ENCODE data around the gene PAX7. TPM values are rescaled to one million over a fixed set of nuclear protein-coding genes. Genes with fewer than 3 reads are reported as not detected.

The PAX7 gene
- total RNA-seq, 3 donors from 2014 or later (not counting 1 experiment from before 2014, with no cell fraction given) = not detected

GRCh38 chr1:18661404-18662285 lies 31.0 kb downstream of the PAX7 start:
- DNase-seq (no peak), ATAC-seq (no peak)
- intact Hi-C loops (cut with micrococcal nuclease) = no loop called here
- Mint-ChIP-seq H3K36me3 (no peaks in the 10 kb centered on the region), H3K4me3 (no peak overlapping the region), H3K4me1 (no peaks in the 10 kb centered on the region), H3K27ac (no peak overlapping the region), H3K9me3 (no peaks in the 10 kb centered on the region), H3K27me3 (ENCODE audit: low read depth in 2 of 2) (peaks cover 22 to 24% of the 10 kb centered on the region in 2 donors)
- H3K36me3 ChIP-seq (ENCODE audit: control insufficient read depth, insufficient read depth, low read length) = no peaks in the 10 kb centered on the region
- H3K4me3 ChIP-seq (ENCODE audit: low read length) = no peak overlapping the region
- no peaks in the 10 kb centered on the region for H3K9me3 ChIP-seq (ENCODE audit: control insufficient read depth, insufficient read depth, low read length)
- no peak for TF ChIP-seq CTCF (IDR thresholded peaks at IDR 0.05)
- no peak overlapping the region for H3K27ac ChIP-seq (ENCODE audit: low read length)
- H3K27me3 ChIP-seq (ENCODE audit: control insufficient read depth, insufficient read depth, low read length) = no peaks in the 10 kb centered on the region
- H3K4me1 ChIP-seq (ENCODE audit: control insufficient read depth, insufficient read depth, low read length) = no peaks in the 10 kb centered on the region
- WGBS (ENCODE audit: insufficient coverage) = 40% methylated on average over 17 of the region's 17 CpGs

GRCh38 chr1:18662286-18662639 lies 31.6 kb downstream of the PAX7 start:
- no peak for TF ChIP-seq CTCF (IDR thresholded peaks at IDR 0.05)
- intact Hi-C loops (cut with micrococcal nuclease) = no loop called here
- ATAC-seq = no peak
- Histone ChIP-seq H3K4me1 (ENCODE audit: control insufficient read depth, insufficient read depth, low read length) (no peaks in the 10 kb centered on the region), H3K27ac (ENCODE audit: low read length) (no peak overlapping the region), H3K4me3 (ENCODE audit: low read length) (no peak overlapping the region), H3K9me3 (ENCODE audit: control insufficient read depth, insufficient read depth, low read length) (no peaks in the 10 kb centered on the region), H3K27me3 (ENCODE audit: control insufficient read depth, insufficient read depth, low read length) (no peaks in the 10 kb centered on the region), H3K36me3 (ENCODE audit: control insufficient read depth, insufficient read depth, low read length) (no peaks in the 10 kb centered on the region)
- Mint-ChIP-seq H3K27ac (no peak overlapping the region), H3K4me1 (no peaks in the 10 kb centered on the region), H3K4me3 (no peak overlapping the region), H3K9me3 (no peaks in the 10 kb centered on the region), H3K36me3 (no peaks in the 10 kb centered on the region), H3K27me3 (ENCODE audit: low read depth in 2 of 2) (peaks cover 22% of the 10 kb centered on the region in 2 donors)
- no peak for DNase-seq
- 60% methylated on average over 5 of the region's 5 CpGs for WGBS (ENCODE audit: insufficient coverage)

- Mint-ChIP-seq H3K9me3 (no peaks in the 10 kb centered on the region), H3K36me3 (no peaks in the 10 kb centered on the region), H3K27me3 (ENCODE audit: low read depth in 2 of 2) (peaks cover 10% of the 10 kb centered on the region in 2 donors), H3K27ac (no peak overlapping the region), H3K4me1 (no peaks in the 10 kb centered on the region), H3K4me3 (no peak overlapping the region)
- no peak overlapping the region for H3K27ac ChIP-seq (ENCODE audit: low read length)
- 48% methylated on average over 7 of the region's 7 CpGs for WGBS (ENCODE audit: insufficient coverage)
- no peak for DNase-seq
- H3K9me3 ChIP-seq (ENCODE audit: control insufficient read depth, insufficient read depth, low read length) = no peaks in the 10 kb centered on the region
- H3K4me1 ChIP-seq (ENCODE audit: control insufficient read depth, insufficient read depth, low read length) = no peaks in the 10 kb centered on the region
- ATAC-seq = no peak
- no peaks in the 10 kb centered on the region for H3K36me3 ChIP-seq (ENCODE audit: control insufficient read depth, insufficient read depth, low read length)
- H3K4me3 ChIP-seq (ENCODE audit: low read length) = no peak overlapping the region
- no peak for TF ChIP-seq CTCF (IDR thresholded peaks at IDR 0.05)
- intact Hi-C loops (cut with micrococcal nuclease) = no loop called here
- no peaks in the 10 kb centered on the region for H3K27me3 ChIP-seq (ENCODE audit: control insufficient read depth, insufficient read depth, low read length)
These were observed 35.8 kb downstream of the PAX7 start for GRCh38 chr1:18666317-18666920.
